Hair follicle dermal papilla cell (primary cell): ENCODE measurements around the gene ZNF281. TPM values are rescaled to one million over a fixed set of nuclear protein-coding genes. Genes with fewer than 3 reads are reported as not detected.

Experiments
- total RNA-seq: library from RNA; depleted of rRNA; stranded (reverse); fragments of >200 nt; gene quantifications from 2 replicates; pipeline ENCODE4 v1.2.3, GENCODE V29; 2012

Gene ZNF281
- 40.1 and 57.0 TPM in 2 replicates for total RNA-seq

GRCh38 chr1:200409761-200410565, at the start of gene ZNF281:
TSS of gene ZNF281 (minus strand) at chr1:200410036. CDS start at chr1:200409705, 331 bp downstream.

Other genes starting within 250 kb of the ZNF281 start
- 1.6 and 1.7 TPM in 2 replicates for gene KIF14, start 210.7 kb upstream of the ZNF281 start, total RNA-seq